Fibroblast of mammary gland (primary cell): ENCODE results near the gene MYBPHL.

Experiments used
- DNase-seq: peaks from one replicate; pipeline ENCODE4 v3.0.0-alpha.2; 2010; ENCODE audit warnings: low read depth
- H3K4me3 ChIP-seq: 2 replicates; pipeline ENCODE4 v1.5.1; 2011; ENCODE audit warnings: low read depth, mild to moderate bottlenecking, low read length, moderate library complexity; ENCODE audit not compliant: control insufficient read depth
- CTCF ChIP-seq: conservative IDR thresholded peaks from 2 replicates; pipeline ENCODE4 v1.5.1; 2011; ENCODE audit warnings: low read depth, low read length, inconsistent platforms; ENCODE audit not compliant: control insufficient read depth, insufficient read depth

The MYBPHL gene

DNA sequence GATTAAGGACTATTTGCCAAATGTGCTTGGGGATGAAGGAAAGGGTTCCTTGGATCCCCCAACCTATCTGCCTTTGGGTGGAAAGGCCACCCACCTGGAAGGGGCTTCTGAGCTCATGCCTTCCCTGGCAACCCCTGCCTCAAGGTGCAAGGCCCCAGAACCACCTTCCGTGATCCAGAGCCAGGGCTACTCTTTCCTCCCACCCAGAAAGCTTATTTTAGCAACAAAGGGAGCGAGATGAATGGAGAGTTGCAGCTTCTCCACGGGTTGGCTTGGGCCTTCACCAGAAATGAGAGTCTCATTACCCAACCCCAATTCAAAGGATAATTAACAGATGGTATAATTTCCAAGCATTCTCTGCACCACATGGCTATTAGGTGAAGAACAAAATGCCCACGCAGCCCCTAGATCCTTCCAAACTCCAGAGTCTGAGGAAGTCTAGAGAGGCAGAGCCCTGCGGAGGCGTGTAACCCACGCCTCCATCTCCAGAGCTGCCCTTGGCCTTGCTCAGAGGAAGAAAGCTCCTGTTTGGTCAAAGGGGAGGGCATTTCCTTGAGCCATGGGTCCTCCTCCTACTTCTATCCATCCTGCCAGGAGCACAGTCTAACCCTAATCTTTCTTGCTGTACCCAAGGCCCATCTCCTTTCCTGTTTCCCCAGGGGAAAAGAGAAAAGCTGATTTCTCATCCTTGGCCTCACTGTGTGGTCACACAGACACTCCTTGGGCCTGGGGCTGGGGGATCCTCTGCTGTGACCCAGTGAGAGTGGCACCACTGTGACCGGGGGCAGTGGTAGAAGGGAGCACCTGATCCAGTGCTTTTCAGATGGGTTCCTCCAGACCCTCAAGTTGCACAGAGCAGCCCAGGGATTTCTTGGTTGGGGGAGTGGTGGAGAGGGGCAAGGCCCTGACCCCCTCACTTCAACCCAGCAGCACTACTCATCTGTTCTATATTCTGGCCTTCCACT lies 59.1 kb downstream of the MYBPHL start:
- no peak for DNase-seq
- no peak for TF ChIP-seq CTCF
- no peak overlapping the region for H3K4me3 ChIP-seq

- no peak for DNase-seq
- no peak overlapping the region for H3K4me3 ChIP-seq
- TF ChIP-seq CTCF: no peak
Measured at GRCh38 chr1:109246141-109246551, 60.7 kb downstream of the MYBPHL start.

DNA sequence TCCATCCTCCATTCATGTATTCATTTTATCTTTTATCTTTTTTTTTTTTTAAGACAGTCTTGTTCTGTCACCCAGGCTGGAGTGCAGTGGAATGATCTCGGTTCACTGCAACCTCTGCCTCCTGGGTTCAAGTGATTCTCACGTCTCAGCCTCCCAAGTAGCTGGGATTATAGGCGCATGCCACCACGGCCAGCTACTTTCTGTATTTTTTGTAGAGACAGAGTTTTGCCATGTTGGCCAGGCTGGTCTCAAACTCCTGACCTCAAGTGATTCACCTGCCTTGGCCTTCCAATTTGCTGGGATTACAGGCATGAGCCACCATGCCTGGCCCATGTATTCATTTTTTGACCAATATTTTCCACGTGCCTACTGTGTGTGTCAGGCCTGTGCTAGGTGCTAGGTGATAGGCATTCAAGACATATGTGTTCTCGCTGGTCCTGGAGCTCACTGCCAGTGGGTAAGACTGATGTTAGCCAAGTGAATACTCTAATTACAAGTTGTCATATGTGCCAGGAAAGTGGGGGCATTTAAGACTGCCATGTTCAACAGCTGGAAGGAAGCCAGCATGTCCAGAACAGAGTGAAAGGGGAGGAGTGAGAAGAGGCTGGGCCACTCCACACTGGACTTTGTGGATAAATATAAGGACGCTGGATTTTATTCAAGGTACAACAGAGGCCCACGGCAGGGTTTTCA lies 62.8 kb downstream of the MYBPHL start:
- no peak overlapping the region for H3K4me3 ChIP-seq
- DNase-seq: no peak
- no peak for TF ChIP-seq CTCF

GRCh38 chr1:109243221-109243620 lies 63.6 kb downstream of the MYBPHL start:
- no peak overlapping the region for H3K4me3 ChIP-seq
- DNase-seq: no peak
- TF ChIP-seq CTCF: no peak

DNA sequence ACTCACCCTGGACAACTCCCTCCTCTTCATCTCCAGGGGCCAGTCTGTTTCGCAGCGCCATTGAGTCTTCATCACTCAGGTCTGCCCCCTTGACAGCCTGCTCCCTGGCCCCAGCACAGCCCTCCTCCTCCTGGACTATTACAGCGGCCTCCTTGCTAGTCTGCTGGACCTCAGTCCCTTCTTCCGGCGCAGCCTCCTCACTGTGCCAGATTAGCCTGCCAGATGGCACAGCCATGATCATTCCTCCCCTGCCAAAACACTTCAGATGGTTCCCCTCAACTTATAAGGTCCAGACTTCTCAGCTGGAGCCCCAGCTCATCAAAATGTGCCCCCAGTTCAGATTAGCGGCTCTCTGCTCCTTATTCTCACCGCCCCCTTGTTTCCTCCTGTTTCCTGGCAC lies 64.4 kb downstream of the MYBPHL start:
- TF ChIP-seq CTCF: no peak
- peak; percentile 12 for DNase-seq
- H3K4me3 ChIP-seq: no peak overlapping the region
